ENCODE measurements around the gene RIT2.

Gene RIT2

DNA sequence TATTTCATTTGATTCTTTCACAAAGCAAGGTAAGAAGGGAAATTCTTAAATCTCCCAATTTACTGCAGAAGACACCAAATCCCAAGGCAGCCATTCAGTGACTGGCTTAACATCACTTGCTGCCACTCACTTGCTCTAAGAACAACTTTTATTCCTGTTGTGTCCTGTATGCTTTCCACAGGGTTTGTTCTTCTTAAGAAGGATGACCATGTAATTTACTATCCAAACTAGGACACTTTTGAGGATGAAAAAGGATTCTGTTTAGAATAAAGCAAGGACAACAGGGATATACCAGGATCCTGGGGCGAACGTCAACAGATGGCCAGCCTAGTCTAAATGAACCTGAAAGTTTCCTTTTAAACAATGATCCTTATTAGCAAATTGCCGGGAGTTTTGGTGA is 34.8 kb downstream of the RIT2 start:
- no peak for DNase-seq

DNA sequence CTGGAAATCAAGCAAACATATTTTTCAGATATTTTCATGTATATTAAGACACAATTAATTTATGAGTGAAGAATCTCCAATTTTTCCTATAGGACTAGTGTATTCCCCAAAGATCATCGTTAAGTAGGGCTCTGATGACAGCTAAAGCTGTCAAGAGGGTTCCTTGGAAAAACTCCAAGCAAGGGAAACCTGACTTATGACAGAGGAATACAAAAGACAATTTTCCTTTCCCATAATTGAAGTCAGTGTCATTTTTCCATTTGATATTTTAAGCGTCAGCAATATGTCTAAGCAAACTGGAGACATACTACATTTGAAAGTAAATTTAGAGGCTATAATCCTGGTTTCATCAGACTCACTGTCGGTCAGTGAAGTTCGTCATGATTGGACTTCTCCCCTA is 36.1 kb downstream of the RIT2 start:
- no peak for DNase-seq

DNA sequence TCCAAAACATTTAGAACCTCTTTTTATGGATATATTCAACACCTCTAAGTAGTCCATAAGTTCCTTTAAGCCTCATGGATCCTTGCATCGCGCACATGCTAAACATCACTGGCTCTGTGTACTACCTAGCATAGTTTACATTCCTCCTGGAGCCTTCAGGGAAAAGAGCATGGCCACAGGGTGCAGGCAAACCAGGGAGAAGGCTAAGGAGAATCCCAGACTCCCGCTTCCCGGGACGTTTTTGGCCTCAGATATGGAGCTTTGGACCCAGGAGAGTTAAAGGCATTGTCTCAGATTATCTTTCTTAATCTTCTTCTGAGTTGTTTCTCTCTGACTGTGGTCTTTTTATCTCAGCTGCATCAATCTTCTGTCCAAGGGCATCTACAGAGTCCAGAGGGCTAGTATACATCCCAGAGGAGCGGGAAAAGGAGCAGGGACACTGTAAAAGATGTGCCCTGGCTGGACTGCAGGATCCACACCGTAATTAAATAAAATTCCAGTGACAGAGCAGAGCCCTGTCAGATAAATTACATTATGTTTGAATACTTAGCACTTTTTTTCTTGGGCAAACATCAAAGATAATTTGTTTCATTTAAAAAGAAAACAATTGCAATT is 36.9 kb downstream of the RIT2 start:
- no peak for DNase-seq

DNA sequence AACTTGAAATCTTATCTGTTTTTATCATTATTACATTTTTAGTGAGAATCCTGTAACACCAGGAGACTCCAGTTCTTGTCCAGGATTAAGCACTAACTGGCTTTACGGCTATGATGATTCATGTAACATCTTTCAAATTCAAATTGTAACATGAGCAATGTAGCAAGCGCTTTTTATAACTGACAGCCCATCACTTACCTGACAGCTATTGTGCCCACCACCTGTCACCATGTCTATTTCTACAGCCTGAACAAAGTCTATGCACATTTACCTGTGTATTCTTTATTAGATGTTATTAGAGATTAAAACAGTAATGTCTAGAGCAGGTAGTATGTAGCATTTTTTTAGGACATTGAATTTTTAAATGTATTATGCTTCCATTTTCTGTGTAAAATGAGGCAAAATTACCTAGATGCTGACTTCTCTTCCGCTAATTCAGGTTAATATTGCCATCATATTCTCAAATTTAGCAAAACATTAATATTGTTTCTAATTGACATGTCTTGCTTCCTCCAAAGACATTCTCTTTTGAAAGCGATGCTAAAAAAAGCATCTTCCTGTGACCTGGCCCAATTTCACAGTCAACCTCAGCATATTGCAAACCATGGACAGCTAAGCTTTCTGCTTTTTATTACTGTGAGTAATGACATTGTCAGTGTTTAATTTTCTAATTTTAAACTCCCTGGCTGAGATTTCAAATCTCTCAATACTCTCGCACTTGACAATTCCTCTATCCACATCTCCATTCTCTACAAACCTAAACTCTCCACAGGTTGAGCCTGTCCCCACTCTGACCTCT is 37.8 kb downstream of the RIT2 start:
- no peak for DNase-seq

DNA sequence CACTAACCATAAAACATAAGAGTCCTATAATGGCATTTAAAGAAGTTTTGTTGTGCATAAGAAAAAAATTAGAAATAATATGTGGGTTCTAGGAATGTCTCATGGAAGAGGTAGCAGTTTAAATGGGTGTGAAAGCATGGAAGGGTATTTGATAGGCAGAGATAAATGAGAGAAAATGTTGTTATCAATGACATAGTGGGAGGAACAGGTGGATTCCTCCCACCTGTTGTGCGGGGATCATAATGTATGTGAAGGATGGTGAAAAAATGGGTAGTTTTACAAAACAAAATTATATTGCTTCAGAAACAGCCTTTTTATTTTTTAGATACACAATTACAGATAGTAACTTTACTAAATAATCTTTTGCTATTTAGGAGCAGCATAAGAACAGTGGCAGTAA is 41.7 kb downstream of the RIT2 start:
- no peak for DNase-seq

DNA sequence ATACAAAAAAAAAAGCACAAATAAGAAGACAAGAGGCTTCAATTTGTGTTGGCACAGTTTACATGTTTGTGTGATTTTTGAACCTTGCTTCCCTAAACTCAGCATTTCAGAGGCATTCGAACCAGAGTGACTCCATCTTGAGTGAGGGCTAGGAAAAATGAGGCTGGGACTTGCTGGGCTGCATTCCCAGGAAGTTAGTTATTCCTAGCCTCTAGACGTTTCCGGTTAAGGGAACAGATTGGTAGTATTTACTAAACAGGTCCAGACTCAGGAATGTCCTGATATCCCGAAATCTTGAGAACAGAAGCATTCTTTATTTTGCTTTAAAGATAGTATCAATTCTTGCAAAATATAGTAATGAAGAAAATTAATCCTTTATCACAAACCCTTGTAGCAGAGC is 46.7 kb downstream of the RIT2 start:
- no peak for DNase-seq

DNA sequence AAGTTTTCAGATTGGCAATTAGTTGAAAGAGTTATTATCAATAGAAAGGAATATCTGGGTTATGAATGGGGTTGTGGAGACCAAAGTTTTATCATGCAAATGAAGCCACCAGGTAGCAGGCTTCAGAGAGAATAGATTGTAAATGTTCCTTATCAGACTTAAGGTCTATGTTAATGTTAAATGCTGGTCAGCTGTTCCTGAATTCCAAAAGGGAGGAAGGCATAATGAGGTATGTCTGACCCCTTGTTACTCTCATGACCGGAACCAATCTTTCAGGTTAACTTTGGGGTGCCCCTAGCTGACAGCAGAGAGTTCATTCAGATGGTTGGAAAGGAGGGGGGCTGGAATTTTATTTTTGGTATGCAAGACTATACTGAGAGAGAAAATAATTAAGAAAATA is 47.9 kb downstream of the RIT2 start:
- DNase-seq, result no peak

DNA sequence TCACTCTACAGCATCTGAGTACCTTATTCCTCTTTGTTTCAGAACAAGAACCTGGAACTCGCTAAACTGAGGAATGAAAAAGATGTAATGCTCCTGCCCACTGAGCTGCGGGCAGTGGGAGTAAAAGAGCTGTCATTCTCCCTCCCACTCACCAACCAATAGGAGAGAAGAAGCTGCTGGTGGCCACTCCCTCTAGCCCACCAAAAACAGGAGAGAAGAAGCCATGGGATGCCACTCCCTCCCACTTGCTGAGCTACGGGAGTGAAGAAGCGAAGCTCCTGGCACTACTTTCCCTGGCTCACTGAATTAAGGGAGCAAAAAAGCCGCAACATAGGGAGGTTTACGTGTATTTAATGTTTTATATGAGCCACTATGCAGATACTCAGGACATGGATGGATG is 53.7 kb downstream of the RIT2 start:
- DNase-seq, result no peak

DNA sequence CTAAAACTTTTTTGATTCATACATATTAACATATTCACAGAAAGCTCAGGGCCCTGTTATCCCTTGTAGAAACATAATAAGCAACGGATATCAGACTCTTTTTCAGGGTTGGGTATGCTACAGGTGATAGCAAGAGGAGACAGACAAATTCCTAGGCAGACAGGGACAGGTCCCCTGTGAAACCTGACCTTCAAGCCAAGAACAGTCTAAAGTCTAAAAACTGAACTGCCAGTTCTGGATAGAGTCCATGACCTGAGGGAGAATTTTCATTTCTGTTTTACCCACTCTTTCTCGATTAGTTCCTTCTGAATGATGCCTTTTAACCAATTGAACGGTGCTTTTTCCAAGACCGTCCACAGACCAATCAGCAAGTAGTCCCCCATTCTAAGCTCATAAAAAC is 54.2 kb downstream of the RIT2 start:
- DNase-seq, result no peak

DNA sequence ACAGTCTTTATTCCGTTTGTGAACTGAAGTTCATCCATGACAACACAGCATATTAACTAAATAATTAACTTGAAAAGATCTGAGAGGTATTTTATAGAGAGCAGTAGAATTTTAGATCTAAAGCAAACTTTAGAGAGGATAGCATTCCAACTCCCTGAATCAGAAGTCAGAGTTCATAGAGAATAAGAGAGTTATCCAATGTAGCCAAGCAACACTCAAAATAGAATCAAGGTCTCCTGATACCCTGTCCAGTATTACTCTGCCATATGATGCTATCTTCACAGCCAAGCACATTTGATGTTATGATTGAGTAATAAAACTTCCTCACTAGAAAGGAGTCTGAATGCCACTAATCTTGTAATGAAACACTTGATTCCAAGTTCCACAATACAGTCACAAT is 55.5 kb downstream of the RIT2 start:
- DNase-seq, result no peak

DNA sequence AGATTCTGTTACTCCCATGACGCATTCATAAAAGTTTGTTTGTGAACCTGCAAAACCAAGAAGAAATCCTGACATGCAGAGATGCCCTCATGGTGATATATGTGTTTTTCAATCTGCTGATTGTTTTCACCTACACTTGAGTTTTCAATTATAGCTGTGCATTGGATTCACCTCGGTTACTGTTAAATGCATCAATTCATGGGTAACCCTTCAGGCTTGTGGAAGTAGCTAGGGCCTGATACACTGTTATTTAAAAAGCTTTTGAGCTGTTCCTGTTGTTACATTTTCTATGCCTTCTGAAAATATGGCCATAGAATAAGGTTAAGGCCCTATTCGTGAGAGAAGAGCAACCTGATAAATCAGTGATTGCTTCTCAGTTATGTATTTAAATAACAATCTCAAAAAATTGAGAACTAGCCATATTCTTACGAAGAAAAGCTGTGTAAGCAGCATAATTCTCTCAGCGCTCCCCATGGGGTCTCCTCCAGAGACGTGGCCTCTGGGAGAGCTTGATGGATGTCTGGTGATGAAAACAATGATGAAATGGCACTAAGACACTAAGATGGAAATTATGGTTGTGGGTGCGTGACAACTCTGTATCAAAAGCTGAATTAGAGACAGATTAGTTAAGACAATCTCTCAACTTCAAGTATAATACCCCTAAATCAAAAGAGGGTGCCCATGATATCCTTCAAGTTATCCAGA is 60.5 kb downstream of the RIT2 start:
- DNase-seq, result no peak

DNA sequence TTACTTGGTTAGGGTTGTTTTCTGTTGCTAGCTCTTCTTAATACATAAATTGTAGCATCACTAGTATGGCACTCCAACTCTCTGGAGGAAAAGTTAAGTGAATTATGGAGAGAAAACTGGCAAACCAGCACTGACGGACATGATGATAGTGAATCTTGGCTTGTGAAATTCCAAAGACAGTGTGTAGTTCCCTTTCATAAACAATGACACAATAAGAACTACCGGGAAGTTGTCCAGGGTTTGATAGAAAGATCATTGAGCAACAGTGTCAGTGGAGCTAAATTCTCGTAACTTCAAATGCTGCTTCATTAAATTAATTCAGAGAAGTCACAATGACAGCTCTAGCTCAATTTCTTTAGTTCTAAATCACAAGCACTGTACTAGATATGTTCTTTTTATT is 66.5 kb downstream of the RIT2 start:
- no peak for DNase-seq

DNA sequence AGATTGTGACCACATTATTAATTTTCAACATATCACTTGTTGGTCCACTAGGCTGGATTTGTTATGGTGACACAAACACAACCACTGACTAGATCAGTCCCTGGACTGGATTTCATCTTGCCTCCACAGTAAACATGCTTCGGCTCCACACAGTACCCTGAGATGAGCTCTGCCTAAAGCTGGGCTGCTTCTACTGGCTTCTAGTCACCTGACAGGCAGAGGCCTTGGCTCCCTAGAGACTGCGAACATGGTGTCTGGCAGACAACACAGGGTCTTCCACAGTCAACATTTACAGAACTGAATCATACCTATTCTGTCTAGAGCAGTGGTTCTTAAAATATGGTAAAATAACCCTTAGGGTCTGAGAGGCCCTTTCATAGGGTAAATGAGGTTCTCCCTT is 69.2 kb downstream of the RIT2 start:
- DNase-seq, result no peak

DNA sequence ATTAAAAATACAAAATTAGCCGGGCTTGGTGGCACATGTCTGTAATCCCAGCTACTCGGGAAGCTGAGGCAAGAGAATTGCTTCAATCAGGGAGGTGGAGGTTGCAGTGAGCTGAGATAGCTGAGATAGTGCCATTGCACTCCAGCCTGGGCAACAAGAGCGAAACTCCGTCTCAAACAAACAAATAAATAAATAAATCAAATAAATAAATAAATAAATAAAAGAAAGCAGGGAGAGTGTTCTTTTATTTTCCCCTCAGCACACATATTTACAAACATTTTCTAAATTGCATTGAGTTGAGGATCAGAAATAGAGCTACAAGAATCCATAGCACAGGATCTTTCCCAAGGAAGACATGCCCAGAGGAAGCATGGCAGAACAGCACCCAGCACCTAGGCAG is 71.9 kb downstream of the RIT2 start:
- no peak for DNase-seq

DNA sequence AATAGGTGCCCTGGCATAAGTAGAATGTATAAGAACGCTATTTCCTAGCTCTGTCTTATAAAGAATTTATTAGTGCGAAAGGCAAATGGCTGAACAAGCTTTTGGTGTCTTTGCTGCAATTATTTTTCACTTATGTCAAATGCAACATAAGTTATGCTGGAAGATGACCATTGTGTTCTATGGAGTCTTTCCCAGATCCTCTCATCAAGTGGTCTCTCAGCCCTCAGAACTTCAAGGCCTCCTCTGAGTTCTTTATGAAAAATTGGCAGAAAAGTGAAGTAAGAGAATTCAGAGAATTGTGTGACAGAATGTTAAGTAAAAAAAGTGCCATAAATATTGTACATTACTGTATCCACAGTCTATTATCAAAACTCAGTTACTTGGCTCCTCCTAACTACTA is 75.2 kb downstream of the RIT2 start:
- no peak for DNase-seq

DNA sequence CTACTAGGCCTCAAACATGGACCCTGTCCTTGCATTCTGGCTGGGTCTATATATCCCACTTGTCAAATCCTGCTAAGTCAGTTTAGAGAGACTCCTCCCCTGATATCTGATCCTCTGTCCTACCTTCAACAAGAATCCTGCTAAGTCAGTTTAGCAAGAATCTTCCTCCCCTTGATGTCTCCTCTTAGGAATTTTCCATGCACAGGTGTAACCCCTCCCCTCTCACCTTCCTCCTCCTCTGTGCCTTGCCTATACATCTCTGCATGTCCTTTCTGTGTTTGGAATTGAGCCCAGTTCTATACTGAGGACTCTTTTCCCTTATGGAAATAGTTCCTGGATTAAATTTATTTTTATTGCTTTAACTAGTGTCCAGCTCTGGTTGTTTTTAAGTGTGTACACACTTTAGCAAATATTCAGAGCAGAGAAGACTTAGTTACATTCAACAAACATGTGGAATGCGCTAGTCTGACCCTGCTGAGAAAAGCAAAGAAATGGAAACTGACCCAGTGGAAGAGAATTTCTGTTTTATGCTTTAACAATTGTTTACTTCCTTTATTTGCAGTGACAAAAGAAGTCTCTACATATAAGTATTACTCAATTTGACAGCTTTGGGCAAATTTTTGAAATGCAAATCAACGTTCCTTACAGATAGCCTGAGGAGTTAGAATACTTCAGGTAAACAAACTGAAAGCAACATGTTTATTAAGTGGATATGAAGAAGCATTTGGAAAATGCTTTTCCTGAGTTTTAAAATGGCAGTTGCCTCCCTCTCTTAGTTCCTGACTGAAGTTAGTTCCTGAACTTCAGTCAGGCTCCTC is 80.6 kb downstream of the RIT2 start:
- no peak for DNase-seq

DNA sequence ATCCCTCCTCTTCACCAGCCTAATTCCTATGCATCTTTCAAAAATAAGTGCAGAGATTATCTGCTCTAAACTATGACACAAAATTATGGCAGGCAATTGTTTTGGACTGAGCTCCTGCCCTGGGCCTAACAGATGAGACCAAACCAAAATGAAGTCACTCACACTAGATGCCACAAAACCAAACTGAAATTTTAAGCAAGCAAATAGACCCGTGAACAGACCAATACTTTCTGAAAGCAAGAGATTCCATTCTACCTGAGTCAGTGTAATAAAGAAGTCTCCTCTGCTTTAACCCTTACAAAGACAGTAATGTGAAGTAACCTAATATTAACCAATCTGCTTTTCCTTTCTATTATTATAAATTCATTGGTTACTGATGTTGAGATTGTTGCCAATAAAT is 84.3 kb downstream of the RIT2 start:
- no peak for DNase-seq

DNA sequence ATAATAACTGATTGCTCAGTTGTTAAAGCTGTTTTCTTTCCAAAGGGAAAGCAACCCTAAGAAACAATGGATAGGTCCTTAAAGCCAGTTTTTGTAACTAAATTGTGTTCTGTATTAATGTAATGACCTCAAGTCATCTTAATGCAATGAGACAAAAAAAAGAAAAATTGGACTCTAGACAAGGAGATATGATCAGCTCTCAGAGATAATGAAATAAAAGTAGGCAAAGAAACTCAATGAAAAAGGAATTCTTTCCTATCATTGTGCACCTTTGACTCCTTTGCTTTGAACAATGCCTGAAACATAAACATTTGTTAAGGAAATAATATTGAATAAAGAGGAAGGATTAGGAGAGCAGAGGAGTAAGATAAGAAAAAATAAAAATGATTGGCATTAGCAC is 86.1 kb downstream of the RIT2 start:
- DNase-seq, result no peak

DNA sequence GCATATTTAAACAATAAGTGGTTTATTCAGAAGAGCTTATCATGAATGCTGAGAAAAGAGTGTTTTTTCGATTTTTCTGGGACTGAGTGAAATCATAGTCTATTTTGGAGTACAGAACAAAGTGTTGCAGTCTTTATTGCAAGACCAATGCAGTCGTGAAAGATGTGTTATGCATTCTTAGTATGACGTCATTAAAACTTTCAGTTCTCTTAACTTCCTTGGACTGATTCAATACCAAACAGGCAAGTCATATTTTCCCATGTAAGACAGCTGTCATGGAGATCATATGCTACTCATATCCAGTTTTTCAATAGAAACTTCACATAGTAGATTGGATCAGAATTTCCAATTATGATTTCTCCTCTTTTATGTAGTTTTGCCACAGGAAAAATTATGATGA is 92.6 kb downstream of the RIT2 start:
- no peak for DNase-seq

DNA sequence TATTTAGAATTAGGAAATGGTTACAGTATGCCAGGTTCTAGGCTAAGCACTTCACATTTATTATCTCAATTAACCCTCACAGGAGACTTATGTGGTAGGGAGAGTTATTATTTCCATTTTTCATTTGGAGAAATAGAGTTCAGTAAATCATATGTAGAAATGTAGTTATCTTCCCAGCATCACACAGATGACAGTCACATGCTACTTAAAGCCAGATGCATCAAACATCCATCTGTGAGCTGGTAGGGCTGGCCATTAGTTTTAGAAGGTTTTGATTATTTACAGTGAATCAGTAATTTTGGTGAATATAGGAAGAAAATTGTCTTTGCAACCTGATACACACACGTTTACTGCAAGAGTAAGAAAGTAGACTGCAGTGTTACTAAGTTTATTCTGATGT is 97.9 kb downstream of the RIT2 start:
- no peak for DNase-seq

DNA sequence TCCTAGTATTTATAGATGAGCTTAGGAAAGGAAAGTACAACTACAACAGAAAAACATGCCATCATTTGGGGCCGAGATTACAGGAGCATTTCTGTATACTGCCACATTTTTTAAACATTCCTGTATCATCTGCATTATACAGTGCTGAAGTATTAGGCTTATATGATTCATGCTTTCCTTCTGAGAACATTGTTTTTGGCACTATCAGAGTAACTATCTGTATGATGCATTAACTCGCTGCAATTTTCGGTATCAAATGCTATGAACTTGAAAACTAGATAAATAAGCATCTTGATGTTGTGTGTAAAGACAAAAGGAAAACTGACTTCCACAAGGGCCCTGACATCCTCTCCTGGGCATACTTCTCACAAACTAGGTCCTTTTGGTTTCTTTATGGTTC is 102.0 kb downstream of the RIT2 start:
- no peak for DNase-seq

DNA sequence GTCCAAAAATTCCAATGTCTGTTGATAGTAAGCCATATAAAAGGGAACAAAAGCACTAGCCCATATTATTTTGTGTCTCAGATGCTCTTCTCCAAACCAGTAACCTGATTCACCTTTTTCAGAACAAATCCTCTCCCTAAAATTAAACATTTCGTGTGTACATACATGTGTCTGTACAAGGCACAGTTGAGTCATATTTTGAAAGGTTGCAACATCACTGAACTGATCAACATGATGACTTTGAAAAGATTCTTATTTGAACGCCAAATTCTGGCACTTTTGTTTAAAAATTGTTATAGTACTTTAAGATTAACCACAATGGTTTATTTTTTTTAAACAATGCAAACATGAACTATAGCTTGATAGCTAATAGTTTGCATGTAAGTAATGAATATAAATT is 102.5 kb downstream of the RIT2 start:
- DNase-seq, result no peak

DNA sequence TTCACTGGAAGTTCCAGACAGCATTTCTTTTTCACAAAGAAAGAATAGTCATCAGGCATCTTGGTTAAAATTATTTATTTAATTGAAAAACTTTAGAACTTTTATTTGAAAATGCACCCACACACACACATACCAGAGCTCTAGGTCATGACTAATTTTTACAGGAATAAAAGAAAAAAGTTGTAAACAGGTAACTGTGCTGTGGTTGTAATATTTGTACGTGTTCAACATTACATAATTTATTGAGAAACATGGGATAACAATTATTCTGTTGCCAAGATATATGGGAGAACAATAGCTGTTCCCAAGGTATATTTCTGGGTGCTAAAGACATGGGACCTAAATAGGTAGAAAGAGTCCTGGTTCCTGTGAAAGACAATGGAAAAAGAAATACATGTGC is 104.9 kb downstream of the RIT2 start:
- no peak for DNase-seq

DNA sequence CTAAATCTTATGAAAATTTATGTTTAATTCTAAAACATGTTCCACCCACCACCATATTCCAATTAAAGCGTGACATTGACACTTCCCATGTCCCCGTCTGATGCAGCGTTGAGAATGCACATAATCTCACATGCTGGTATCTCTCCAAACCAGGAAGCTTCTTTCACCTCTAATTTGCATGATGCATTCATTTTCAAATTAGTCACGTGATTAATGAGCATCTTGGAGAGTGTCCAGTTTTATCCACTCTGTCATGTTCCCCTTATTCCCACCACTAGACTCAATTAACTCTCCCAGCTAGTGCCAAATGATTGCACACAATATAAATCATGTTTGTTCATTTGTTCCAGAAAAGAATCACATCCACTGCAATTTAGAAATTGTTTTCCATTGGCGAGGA is 105.8 kb downstream of the RIT2 start:
- DNase-seq, result no peak

All from CD4-positive, alpha-beta T cell treated with Interleukin-10 for 1 hour (primary cell).